GM19238 (cell line): ENCODE data around the gene MEF2C.
"Not testable (repeated sequence)": the region's sequence is repeated elsewhere in the genome, so short reads cannot be mapped to it uniquely, and the experiment has no call there.

ENCODE experiments used
- DNase-seq: peaks from one replicate; pipeline ENCODE4 v3.0.0; 2011; ENCODE audit warnings: low spot score; ENCODE audit not compliant: insufficient read length

The MEF2C gene

GRCh38 chr5:88805151-88805784 lies 77.7 kb downstream of the MEF2C start:
- DNase-seq, result no peak

GRCh38 chr5:88804444-88804843 lies 78.5 kb downstream of the MEF2C start:
- no peak for DNase-seq

- DNase-seq, result no peak
Observed at GRCh38 chr5:88803309-88803708, 79.7 kb downstream of the MEF2C start.

- DNase-seq, result no peak
Observed at GRCh38 chr5:88799938-88800535, 82.9 kb downstream of the MEF2C start.

- not testable (repeated sequence) for DNase-seq
Observed at GRCh38 chr5:88798933-88799332, 84.1 kb downstream of the MEF2C start.

- not testable (repeated sequence) for DNase-seq
Observed at GRCh38 chr5:88793797-88794196, 89.2 kb downstream of the MEF2C start.

- no peak for DNase-seq
Observed at GRCh38 chr5:88792144-88792840, 90.7 kb downstream of the MEF2C start.

GRCh38 chr5:88787856-88788255 lies 95.1 kb downstream of the MEF2C start:
- no peak for DNase-seq

GRCh38 chr5:88786789-88787188 lies 96.2 kb downstream of the MEF2C start:
- no peak for DNase-seq

- DNase-seq, result no peak
Observed at GRCh38 chr5:88785746-88786565, 97.0 kb downstream of the MEF2C start.

GRCh38 chr5:88782571-88782970 lies 100.4 kb downstream of the MEF2C start:
- DNase-seq, result no peak

GRCh38 chr5:88780736-88781135 lies 102.2 kb downstream of the MEF2C start:
- no peak for DNase-seq

GRCh38 chr5:88778736-88779135 lies 104.2 kb downstream of the MEF2C start:
- DNase-seq, result no peak

GRCh38 chr5:88776692-88777091 lies 106.3 kb downstream of the MEF2C start:
- no peak for DNase-seq

GRCh38 chr5:88772831-88773230 lies 110.2 kb downstream of the MEF2C start:
- no peak for DNase-seq

- DNase-seq, result no peak
Observed at GRCh38 chr5:88772047-88772446, 110.9 kb downstream of the MEF2C start.

- no peak for DNase-seq
Observed at GRCh38 chr5:88770276-88771257, 112.4 kb downstream of the MEF2C start.

GRCh38 chr5:88769165-88769564 lies 113.8 kb downstream of the MEF2C start:
- no peak for DNase-seq

- no peak for DNase-seq
Observed at GRCh38 chr5:88768411-88768810, 114.6 kb downstream of the MEF2C start.

GRCh38 chr5:88765798-88766197 lies 117.2 kb downstream of the MEF2C start:
- DNase-seq, result no peak

GRCh38 chr5:88765171-88765570 lies 117.8 kb downstream of the MEF2C start:
- DNase-seq, result no peak
